HPDE6-E6E7 (cell line): ENCODE results near the gene SLC9C1.
A peak's percentile ranks its signal among the peaks of the same experiment; 100 is the strongest.

Source experiments
- DNase-seq: peaks from one replicate; pipeline ENCODE4 v3.0.0; 2011; ENCODE audit warnings: missing footprints; ENCODE audit errors: extremely low spot score

The SLC9C1 gene

GRCh38 chr3:112293368-112294321, at the start of gene SLC9C1:
TSS of gene SLC9C1 (minus strand) at chr3:112294216. CDS start at chr3:112286791, 7,425 bp downstream.
- peak; percentile 27 for DNase-seq

DNA sequence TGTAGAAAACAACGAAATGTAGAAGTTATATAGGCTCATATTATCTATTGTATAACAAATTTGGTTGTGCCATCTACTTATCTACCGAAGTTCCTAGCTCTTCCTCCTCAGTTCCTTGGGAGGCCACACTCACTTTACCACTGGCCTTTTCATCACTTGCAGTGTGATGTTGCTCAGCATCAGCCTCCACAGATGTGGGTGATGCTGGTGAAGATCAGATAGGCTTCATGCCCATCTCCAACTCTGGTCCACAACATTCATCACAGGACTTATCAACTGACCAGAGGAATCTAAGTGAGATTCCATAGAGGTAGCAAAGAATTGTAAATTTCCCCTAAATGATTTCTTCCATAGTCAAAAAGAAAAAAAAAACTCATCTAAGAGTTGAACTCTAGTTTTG, 47.4 kb upstream of the SLC9C1 start:
- no peak for DNase-seq

DNA sequence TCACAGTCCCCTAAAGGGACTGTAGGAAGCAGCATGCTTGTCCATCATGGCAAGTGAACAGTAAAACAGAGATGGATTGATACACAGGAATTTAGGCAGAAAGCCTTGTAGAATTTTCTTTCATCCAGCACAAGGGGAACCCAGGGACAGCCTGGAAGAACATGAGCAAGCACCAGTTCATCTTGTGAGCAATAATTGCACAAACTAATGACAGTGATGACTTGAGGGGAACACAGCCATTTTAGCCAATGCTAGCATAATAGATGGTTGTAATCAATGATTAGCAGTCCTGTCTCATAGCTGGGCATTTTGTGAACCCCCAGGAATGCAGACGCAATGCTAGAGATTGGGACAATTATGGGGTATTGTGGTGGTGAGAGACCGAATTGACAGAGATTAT, 45.6 kb upstream of the SLC9C1 start:
- DNase-seq, result no peak

DNA sequence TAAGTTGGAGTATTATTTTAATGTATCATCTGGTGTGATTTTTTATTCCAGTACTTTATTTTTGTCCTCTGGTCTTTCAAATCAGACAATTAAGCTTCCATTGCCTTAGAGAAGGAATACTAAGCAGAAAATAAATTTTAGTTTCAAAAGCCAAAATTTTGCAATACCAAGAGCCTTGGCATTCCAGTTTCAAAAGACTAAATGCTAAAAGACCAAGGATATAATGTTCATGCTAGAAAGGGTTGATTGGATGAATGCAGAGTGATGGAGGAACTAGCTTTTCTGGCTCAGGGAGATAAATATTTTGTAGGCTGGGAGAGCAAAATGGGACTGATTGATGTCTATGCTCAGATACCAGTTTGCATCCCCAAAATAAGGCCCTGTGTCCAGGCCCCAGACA, 45.1 kb upstream of the SLC9C1 start:
- no peak for DNase-seq

- no peak for DNase-seq
These were observed 44.7 kb upstream of the SLC9C1 start for GRCh38 chr3:112338727-112339056.

DNA sequence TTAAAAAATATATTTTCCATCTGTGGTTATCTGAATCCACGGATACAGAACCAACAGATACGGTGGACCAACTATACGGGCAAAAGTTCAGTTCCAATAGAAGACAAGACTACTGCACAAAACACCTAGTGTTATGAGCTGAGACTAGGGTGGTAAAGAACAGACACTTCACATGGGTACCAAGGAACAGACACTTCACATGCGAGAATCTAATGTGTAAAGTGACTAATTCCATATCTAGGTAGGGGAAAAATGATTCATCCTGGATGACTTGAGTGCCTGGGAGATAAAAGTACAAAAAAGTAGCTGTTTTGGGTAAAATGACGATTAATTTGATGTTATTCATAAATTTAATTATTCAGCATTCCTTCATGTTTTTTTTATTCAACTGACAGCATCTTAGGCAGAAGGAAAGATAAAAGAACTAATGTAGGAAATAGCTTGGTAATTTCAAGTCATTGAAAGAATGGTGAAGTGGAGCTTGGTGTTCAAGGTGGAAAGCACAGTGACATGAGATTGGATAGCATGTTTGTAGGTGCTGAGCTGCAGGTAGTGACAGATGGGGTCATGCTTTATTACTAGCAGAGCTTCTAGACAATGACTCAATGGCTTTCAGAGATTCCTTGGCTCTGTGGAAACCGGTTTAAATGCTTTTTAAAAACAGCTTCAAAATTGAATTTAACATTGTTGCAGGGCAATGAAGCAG, 44.2 kb upstream of the SLC9C1 start:
- no peak for DNase-seq

DNA sequence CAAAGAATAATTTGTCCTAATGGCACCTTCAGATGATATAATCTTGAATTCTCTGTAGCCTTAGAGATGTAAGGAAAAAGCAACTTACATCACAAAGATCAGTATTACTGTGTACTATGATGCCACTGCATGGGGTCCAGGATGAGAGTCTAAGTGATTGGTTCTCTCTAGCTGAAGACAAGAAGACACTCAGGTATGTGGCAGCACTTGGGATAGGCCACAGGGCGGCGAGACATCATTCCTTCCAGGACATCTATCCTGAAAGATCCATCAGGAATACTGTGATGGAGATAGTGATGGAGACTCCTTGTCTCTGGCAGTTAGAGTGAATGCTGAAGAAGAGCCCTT, 41.4 kb upstream of the SLC9C1 start:
- no peak for DNase-seq

GRCh38 chr3:112334691-112335433, 40.8 kb upstream of the SLC9C1 start:
- no peak for DNase-seq

- no peak for DNase-seq
These were observed 39.6 kb upstream of the SLC9C1 start for GRCh38 chr3:112333381-112334317.

DNA sequence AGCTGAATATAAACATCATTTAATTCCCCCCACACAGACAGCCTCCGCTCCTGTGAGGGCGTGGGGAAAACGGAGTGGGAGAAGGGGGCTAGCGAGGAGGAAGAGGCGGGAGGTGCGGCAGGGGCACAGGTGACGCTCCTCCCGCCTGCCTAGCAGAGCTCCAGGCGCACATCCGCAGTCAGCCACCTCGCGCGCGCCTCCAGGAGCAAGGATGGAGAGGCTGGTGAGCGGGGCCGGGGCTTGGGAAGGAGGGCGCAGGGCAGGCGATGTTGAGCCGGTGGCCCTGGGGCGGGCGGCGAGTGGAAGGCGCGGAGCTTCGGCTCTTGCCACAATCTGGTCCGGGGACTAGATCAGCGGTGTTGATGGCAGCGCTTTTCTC, 39.0 kb upstream of the SLC9C1 start, which contains the start of gene CD200:
Gene CD200 (plus strand): TSS at position 155 of the 379 bp plus-strand sequence. CDS start 57 bp downstream, at position 212.
- DNase-seq, result no peak

GRCh38 chr3:112331851-112332250, 37.8 kb upstream of the SLC9C1 start:
- DNase-seq, result no peak

GRCh38 chr3:112327371-112327951, 33.4 kb upstream of the SLC9C1 start:
- no peak for DNase-seq

GRCh38 chr3:112321867-112322652, 28.0 kb upstream of the SLC9C1 start:
- DNase-seq, result no peak

DNA sequence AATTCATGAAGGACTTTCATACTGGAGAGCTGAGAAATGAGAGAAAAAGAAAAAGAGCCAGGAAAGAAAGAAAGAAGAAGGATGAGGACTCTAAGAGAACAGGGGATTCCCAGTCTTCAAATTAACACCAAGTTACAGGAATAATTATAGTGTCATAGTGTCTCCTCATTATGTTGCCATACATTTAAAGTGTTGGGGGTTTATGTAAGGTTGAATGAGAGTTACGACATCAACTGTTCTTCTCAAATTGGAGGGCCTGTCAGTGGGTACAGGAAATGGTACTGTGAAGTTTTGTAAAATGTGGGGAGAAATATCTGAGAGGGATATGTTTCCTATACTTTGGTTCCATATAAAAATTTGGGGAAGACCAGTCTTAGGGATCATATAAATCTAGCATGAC, 26.7 kb upstream of the SLC9C1 start:
- DNase-seq, result no peak

DNA sequence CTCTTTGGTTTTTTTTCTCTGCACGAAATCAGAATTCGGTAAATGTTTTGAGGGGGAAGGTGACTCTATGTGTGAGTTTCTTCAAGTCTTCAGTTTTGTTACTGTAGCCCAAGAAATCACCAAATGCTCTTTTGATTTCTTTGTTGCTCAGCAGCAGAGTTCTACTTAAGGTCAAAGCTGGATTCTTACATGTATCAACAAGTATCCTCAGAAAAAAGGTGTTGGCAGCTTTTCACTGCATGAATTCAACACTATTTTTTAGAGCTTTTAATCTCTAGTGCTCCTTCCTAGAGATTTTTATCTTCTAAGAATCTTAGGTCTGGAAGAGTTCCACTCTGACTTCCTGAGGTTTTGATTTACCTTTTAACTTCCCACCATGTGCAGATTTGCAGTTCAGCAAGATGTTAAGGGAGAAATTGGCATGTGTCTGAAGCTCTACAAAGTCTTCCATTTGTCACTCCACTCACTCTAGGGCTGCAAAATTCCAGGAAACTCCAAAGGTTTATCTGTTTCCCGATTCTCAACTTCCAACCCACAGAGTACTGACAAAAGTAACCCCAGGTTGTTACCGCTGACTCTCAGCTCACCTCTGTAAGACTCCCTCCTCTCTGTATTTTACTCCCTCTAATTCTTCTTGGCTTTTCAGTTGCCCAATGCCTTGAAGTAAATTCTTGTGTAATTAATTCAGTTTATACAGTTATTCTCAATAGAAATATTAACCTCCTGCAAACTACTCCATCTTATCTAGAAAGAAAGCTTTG, 25.7 kb upstream of the SLC9C1 start:
- DNase-seq, result peak; percentile 23

DNA sequence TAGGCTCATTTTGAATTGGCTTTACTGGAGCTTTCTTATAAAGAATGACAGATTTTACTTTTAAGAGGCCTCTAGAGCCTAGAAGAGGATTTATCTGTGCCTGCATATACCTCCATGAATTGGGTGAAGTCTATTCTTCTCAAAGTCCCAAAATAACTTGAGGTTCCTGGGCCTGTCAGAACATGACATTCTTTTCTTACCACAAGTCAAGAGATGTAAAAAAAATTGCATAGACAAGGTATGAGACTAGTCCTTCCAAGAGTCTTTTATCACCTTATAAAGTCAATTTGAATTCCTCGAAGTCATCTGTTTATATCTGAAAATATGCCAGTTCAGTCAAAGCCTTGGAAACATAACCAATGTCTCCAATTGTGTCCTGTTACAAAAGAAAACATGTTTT, 21.8 kb upstream of the SLC9C1 start:
- no peak for DNase-seq

GRCh38 chr3:112314649-112315048, 20.6 kb upstream of the SLC9C1 start:
- no peak for DNase-seq

GRCh38 chr3:112308151-112308911, 14.3 kb upstream of the SLC9C1 start:
- DNase-seq, result peak; percentile 10

DNA sequence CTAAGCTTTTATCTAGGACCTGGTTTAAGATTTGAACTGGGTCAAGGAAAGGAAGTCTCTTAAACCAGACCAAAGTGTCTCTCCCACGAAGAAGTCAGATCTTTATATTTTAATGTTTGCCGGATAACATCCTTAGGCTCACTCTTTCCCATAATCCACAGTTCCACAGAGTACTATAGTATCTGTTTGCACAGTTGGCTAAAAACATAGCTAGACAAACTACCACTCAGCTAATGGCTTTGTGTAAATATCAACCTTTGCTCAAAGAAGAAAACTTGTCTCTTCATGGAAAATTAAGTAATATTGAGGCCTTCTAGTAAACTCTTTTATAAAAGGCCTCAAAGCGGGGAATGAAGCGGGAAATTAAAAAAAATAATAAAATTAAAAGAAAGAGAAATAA, 13.5 kb upstream of the SLC9C1 start:
- no peak for DNase-seq
